GM10248 (cell line): ENCODE results near the gene CARD10.

Experiments used
- CTCF ChIA-PET: fragments of 300-600 bp; sonication (Branson Sonifier 250); formaldehyde crosslinking; extraction: SDS; loops from one replicate; lab custom pipeline; 2021; ENCODE audit warnings: antibody characterized with exemption; lab: Yijun Ruan, JAX
- POLR2A ChIA-PET: fragments of 350-650 bp; sonication (Branson Sonifier 250); formaldehyde crosslinking; extraction: SDS; loops from one replicate; lab custom pipeline; 2020; ENCODE audit warnings: antibody characterized with exemption; lab: Yijun Ruan, JAX
- DNase-seq: peaks from one replicate; pipeline ENCODE4 v3.0.0; 2012; ENCODE audit errors: extremely low spot score
- TF ChIP-seq, protein P1 (sequence below): IDR thresholded peaks from 2 replicates; pipeline ENCODE4 v1.5.1; 2012; ENCODE audit warnings: mild to moderate bottlenecking, low read depth; ENCODE audit errors: extremely low read depth, missing control alignments, control extremely low read depth

The CARD10 gene

GRCh38 chr22:37448516-37449127, 70.6 kb downstream of the CARD10 start:
- no peak for DNase-seq
- TF ChIP-seq, protein P1, sequence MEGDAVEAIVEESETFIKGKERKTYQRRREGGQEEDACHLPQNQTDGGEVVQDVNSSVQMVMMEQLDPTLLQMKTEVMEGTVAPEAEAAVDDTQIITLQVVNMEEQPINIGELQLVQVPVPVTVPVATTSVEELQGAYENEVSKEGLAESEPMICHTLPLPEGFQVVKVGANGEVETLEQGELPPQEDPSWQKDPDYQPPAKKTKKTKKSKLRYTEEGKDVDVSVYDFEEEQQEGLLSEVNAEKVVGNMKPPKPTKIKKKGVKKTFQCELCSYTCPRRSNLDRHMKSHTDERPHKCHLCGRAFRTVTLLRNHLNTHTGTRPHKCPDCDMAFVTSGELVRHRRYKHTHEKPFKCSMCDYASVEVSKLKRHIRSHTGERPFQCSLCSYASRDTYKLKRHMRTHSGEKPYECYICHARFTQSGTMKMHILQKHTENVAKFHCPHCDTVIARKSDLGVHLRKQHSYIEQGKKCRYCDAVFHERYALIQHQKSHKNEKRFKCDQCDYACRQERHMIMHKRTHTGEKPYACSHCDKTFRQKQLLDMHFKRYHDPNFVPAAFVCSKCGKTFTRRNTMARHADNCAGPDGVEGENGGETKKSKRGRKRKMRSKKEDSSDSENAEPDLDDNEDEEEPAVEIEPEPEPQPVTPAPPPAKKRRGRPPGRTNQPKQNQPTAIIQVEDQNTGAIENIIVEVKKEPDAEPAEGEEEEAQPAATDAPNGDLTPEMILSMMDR, result no peak
- POLR2A ChIA-PET, result no interaction called here
- CTCF ChIA-PET, result interaction anchor here (1.2 to 2.9 kb wide), 5 partner anchors 8 to 131 kb away, joined by 3 to 14 read pairs (median 7); no protein-coding TSS in a partner anchor

- CTCF ChIA-PET, result no interaction called here
- no peak for DNase-seq
- POLR2A ChIA-PET, result no interaction called here
- TF ChIP-seq, protein P1, result no peak
These were observed 73.7 kb downstream of the CARD10 start for GRCh38 chr22:37445501-37445900.

DNA sequence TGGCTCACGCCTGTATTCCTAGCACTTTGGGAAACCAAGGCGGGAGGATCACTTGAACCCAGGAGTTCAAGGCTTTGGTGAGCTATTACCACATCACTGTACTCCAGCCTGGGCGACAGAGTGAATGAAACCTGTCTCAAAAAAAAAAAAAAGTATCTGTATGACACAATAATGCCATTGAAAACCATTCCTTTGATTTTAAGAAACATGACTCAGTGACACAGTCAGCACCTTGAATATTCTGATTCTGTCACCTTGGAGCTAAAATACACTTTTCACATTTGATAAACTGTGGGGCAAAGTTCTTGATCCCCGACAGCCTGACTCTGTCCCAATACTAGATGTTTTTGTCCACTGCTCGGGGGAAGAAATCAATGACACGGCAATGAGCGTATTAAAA, 75.2 kb downstream of the CARD10 start:
- DNase-seq, result no peak
- TF ChIP-seq, protein P1, result no peak
- CTCF ChIA-PET, result interaction anchor here (1.0 kb wide), 1 partner anchor 39 kb away, joined by 3 read pairs; no protein-coding TSS in a partner anchor
- POLR2A ChIA-PET, result no interaction called here

DNA sequence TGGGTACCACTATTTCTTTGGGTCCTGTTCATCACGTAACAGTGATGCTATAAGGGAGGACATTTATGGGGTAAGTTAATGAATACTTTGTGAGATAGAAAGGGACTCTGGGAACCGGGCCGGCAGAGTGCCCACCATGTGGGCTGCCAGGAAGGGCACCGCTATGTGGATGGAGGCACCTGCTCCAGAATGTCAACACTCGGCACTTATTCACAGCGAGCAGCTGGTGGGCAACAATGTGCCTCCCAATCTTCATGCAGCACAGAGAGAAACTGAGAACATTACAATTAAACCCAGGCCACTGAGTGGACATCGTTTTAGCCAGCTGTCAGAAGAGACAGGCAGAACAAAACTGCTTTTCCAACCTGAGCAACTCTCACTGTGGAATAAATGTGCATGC, 76.1 kb downstream of the CARD10 start:
- TF ChIP-seq, protein P1, result no peak
- CTCF ChIA-PET, result no interaction called here
- POLR2A ChIA-PET, result no interaction called here
- no peak for DNase-seq

GRCh38 chr22:37442537-37442936, 76.7 kb downstream of the CARD10 start:
- TF ChIP-seq, protein P1, result no peak
- CTCF ChIA-PET, result interaction anchor here (1.0 kb wide), 1 partner anchor 126 kb away, joined by 4 read pairs; no protein-coding TSS in a partner anchor
- POLR2A ChIA-PET, result interaction anchor here (0.6 kb wide), 1 partner anchor 863 kb away, joined by 6 read pairs; no protein-coding TSS in a partner anchor
- no peak for DNase-seq

GRCh38 chr22:37442135-37442534, 77.1 kb downstream of the CARD10 start:
- CTCF ChIA-PET, result interaction anchor here (1.0 to 4.9 kb wide), 2 partner anchors 13 to 126 kb away, joined by 4 to 27 read pairs; no protein-coding TSS in a partner anchor
- TF ChIP-seq, protein P1, result no peak
- DNase-seq, result no peak
- POLR2A ChIA-PET, result interaction anchor here (0.6 kb wide), 1 partner anchor 863 kb away, joined by 6 read pairs; no protein-coding TSS in a partner anchor
